ENCODE measurements around the gene SLC13A4. TPM values are rescaled to one million over a fixed set of nuclear protein-coding genes. Genes with fewer than 3 reads are reported as not detected.

Gene SLC13A4
- total and polyA plus RNA-seq, 4 donors = 0.01 to 0.17 (median 0.10) TPM

DNA sequence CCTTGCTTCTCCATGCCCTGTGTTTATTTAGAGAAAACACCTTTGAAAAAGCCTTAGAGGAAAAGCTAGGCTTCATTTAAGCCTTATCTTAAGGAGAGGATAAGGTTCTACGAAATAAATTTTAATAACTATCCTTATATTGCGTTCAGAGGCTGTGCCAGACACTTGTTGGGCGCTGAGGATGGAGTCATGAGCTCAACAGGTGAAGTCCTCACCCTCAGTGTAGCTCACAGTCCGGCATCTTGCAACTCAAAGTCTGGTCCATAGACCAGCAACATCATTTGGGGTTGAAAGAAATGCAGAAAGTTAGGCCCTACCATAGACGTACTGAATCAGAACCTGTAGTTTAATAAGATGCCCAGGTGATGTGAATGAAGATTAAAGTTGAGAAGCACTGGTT lies 69.4 kb downstream of the SLC13A4 start:
- H3K9ac ChIP-seq (ENCODE audit: low read depth in 1 of 2, low read length in 2 of 2) = no peak overlapping the region
- TF ChIP-seq, protein P1, sequence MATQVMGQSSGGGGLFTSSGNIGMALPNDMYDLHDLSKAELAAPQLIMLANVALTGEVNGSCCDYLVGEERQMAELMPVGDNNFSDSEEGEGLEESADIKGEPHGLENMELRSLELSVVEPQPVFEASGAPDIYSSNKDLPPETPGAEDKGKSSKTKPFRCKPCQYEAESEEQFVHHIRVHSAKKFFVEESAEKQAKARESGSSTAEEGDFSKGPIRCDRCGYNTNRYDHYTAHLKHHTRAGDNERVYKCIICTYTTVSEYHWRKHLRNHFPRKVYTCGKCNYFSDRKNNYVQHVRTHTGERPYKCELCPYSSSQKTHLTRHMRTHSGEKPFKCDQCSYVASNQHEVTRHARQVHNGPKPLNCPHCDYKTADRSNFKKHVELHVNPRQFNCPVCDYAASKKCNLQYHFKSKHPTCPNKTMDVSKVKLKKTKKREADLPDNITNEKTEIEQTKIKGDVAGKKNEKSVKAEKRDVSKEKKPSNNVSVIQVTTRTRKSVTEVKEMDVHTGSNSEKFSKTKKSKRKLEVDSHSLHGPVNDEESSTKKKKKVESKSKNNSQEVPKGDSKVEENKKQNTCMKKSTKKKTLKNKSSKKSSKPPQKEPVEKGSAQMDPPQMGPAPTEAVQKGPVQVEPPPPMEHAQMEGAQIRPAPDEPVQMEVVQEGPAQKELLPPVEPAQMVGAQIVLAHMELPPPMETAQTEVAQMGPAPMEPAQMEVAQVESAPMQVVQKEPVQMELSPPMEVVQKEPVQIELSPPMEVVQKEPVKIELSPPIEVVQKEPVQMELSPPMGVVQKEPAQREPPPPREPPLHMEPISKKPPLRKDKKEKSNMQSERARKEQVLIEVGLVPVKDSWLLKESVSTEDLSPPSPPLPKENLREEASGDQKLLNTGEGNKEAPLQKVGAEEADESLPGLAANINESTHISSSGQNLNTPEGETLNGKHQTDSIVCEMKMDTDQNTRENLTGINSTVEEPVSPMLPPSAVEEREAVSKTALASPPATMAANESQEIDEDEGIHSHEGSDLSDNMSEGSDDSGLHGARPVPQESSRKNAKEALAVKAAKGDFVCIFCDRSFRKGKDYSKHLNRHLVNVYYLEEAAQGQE (IDR thresholded peaks at IDR 0.05) = no peak
- TF ChIP-seq RXRA (IDR thresholded peaks at IDR 0.05) (no peak), RAD21 (IDR thresholded peaks at IDR 0.05) (no peak), FOXA2 (IDR thresholded peaks at IDR 0.05) (no peak), HNF4A (conservative IDR thresholded peaks at IDR 0.05) (no peak)
- TF ChIP-seq, protein P2, sequence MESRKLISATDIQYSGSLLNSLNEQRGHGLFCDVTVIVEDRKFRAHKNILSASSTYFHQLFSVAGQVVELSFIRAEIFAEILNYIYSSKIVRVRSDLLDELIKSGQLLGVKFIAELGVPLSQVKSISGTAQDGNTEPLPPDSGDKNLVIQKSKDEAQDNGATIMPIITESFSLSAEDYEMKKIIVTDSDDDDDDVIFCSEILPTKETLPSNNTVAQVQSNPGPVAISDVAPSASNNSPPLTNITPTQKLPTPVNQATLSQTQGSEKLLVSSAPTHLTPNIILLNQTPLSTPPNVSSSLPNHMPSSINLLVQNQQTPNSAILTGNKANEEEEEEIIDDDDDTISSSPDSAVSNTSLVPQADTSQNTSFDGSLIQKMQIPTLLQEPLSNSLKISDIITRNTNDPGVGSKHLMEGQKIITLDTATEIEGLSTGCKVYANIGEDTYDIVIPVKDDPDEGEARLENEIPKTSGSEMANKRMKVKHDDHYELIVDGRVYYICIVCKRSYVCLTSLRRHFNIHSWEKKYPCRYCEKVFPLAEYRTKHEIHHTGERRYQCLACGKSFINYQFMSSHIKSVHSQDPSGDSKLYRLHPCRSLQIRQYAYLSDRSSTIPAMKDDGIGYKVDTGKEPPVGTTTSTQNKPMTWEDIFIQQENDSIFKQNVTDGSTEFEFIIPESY (IDR thresholded peaks at IDR 0.05) = no peak
- TF ChIP-seq, protein P3, sequence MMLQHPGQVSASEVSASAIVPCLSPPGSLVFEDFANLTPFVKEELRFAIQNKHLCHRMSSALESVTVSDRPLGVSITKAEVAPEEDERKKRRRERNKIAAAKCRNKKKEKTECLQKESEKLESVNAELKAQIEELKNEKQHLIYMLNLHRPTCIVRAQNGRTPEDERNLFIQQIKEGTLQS (IDR thresholded peaks at IDR 0.05) = no peak
- 93% methylated on average over 5 of the region's 5 CpGs for WGBS
- no peak overlapping the region for H3K4me3 ChIP-seq (ENCODE audit: low read depth in 1 of 3, low read length in 3 of 3)
- no peak overlapping the region for H3K27ac ChIP-seq (ENCODE audit: low read depth in 1 of 2, low read length in 2 of 2)
- peaks cover 3 to 8% (median 6%) of the 10 kb centered on the region in 4 donors for H3K4me1 ChIP-seq (ENCODE audit: control insufficient read depth in 4 of 4, insufficient read depth in 4 of 4, low read length in 3 of 4)
- H3K27me3 ChIP-seq (ENCODE audit: control insufficient read depth in 4 of 4, insufficient read depth in 4 of 4, low read length in 3 of 4) = no peaks in the 10 kb centered on the region
- DNase-seq (ENCODE audit: low spot score) = no peak
- no peaks in the 10 kb centered on the region for H3K36me3 ChIP-seq (ENCODE audit: control insufficient read depth in 4 of 4, insufficient read depth in 3 of 4, low read depth in 1 of 4, low read length in 3 of 4)
- H3K9me3 ChIP-seq (ENCODE audit: control insufficient read depth in 4 of 4, low read length in 3 of 4) = no peaks in the 10 kb centered on the region

- no peaks in the 10 kb centered on the region for H3K36me3 ChIP-seq (ENCODE audit: control insufficient read depth in 4 of 4, insufficient read depth in 3 of 4, low read depth in 1 of 4, low read length in 3 of 4)
- H3K4me1 ChIP-seq (ENCODE audit: control insufficient read depth in 4 of 4, insufficient read depth in 4 of 4, low read length in 3 of 4) = no peaks in the 10 kb centered on the region
- no peaks in the 10 kb centered on the region for H3K27me3 ChIP-seq (ENCODE audit: control insufficient read depth in 4 of 4, insufficient read depth in 4 of 4, low read length in 3 of 4)
- WGBS = 96% methylated on average over 12 of the region's 12 CpGs
- TF ChIP-seq GABPA (IDR thresholded peaks at IDR 0.05 in 1 of 2, conservative IDR thresholded peaks at IDR 0.05 in 1 of 2) (no peak), TAF1 (conservative IDR thresholded peaks at IDR 0.05) (no peak), FOXA1 (IDR thresholded peaks at IDR 0.05) (no peak), MAX (IDR thresholded peaks at IDR 0.05) (no peak), NR2F2 (IDR thresholded peaks at IDR 0.05) (no peak), YY1 (IDR thresholded peaks at IDR 0.05) (no peak), RXRA (IDR thresholded peaks at IDR 0.05) (no peak)
- TF ChIP-seq, protein P1 (IDR thresholded peaks at IDR 0.05) = no peak
- TF ChIP-seq, protein P4, sequence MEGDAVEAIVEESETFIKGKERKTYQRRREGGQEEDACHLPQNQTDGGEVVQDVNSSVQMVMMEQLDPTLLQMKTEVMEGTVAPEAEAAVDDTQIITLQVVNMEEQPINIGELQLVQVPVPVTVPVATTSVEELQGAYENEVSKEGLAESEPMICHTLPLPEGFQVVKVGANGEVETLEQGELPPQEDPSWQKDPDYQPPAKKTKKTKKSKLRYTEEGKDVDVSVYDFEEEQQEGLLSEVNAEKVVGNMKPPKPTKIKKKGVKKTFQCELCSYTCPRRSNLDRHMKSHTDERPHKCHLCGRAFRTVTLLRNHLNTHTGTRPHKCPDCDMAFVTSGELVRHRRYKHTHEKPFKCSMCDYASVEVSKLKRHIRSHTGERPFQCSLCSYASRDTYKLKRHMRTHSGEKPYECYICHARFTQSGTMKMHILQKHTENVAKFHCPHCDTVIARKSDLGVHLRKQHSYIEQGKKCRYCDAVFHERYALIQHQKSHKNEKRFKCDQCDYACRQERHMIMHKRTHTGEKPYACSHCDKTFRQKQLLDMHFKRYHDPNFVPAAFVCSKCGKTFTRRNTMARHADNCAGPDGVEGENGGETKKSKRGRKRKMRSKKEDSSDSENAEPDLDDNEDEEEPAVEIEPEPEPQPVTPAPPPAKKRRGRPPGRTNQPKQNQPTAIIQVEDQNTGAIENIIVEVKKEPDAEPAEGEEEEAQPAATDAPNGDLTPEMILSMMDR (IDR thresholded peaks at IDR 0.05; ENCODE audit: low read depth, low read length, missing input control) = no peak
- no peak overlapping the region for H3K4me3 ChIP-seq (ENCODE audit: low read depth in 1 of 3, low read length in 3 of 3)
- DNase-seq (ENCODE audit: low spot score) = no peak
- H3K9me3 ChIP-seq (ENCODE audit: control insufficient read depth in 4 of 4, low read length in 3 of 4) = no peaks in the 10 kb centered on the region
- H3K9ac ChIP-seq (ENCODE audit: low read depth in 1 of 2, low read length in 2 of 2) = no peak overlapping the region
- H3K27ac ChIP-seq (ENCODE audit: low read depth in 1 of 2, low read length in 2 of 2) = no peak overlapping the region
Observed at GRCh38 chr7:135653340-135654080, 74.5 kb downstream of the SLC13A4 start.

Data from liver (tissue), 9 donors.